COR-L47 (cell line): ENCODE measurements around the gene PLA2G4F.

Experiments used
- DNase-seq: peaks from one replicate; lab custom pipeline; 2025; lab: John Stamatoyannopoulos, UW

PLA2G4F gene

GRCh38 chr15:42156243-42156922 lies at the start of gene PLA2G4F:
Gene PLA2G4F, minus strand, starts transcription at chr15:42156636. Its CDS starts 87 bp downstream, at chr15:42156549.
- no peak for DNase-seq

GRCh38 chr15:42203891-42204290 lies 47.5 kb upstream of the PLA2G4F start:
- DNase-seq: no peak

GRCh38 chr15:42202653-42203052 lies 46.2 kb upstream of the PLA2G4F start:
- DNase-seq: no peak

GRCh38 chr15:42201801-42202200 lies 45.4 kb upstream of the PLA2G4F start:
- DNase-seq: no peak

- no peak for DNase-seq
Observed at GRCh38 chr15:42199126-42199525, 42.7 kb upstream of the PLA2G4F start.

GRCh38 chr15:42198516-42198915 lies 42.1 kb upstream of the PLA2G4F start:
- DNase-seq: no peak

- no peak for DNase-seq
Observed at GRCh38 chr15:42194513-42194912, 38.1 kb upstream of the PLA2G4F start.

GRCh38 chr15:42193383-42193782 lies 36.9 kb upstream of the PLA2G4F start:
- DNase-seq: no peak

GRCh38 chr15:42191610-42192346 lies 35.3 kb upstream of the PLA2G4F start:
- DNase-seq: no peak

- no peak for DNase-seq
Observed at GRCh38 chr15:42190370-42190769, 33.9 kb upstream of the PLA2G4F start.

- DNase-seq: no peak
Observed at GRCh38 chr15:42185801-42186200, 29.4 kb upstream of the PLA2G4F start.

GRCh38 chr15:42184736-42185135 lies 28.3 kb upstream of the PLA2G4F start:
- DNase-seq: no peak

GRCh38 chr15:42184296-42184695 lies 27.9 kb upstream of the PLA2G4F start:
- no peak for DNase-seq

- DNase-seq: no peak
Observed at GRCh38 chr15:42182961-42183360, 26.5 kb upstream of the PLA2G4F start.

GRCh38 chr15:42182328-42182886 lies 26.0 kb upstream of the PLA2G4F start:
- no peak for DNase-seq

- DNase-seq: no peak
Observed at GRCh38 chr15:42178056-42178455, 21.6 kb upstream of the PLA2G4F start.

- no peak for DNase-seq
Observed at GRCh38 chr15:42175671-42176070, 19.2 kb upstream of the PLA2G4F start.

GRCh38 chr15:42172475-42172874 lies 16.0 kb upstream of the PLA2G4F start:
- DNase-seq: no peak

- DNase-seq: no peak
Observed at GRCh38 chr15:42171795-42172194, 15.4 kb upstream of the PLA2G4F start.

- no peak for DNase-seq
Observed at GRCh38 chr15:42171122-42171521, 14.7 kb upstream of the PLA2G4F start.

GRCh38 chr15:42166225-42166940 lies 9.9 kb upstream of the PLA2G4F start:
- no peak for DNase-seq

GRCh38 chr15:42165106-42165505 lies 8.7 kb upstream of the PLA2G4F start:
- DNase-seq: no peak
